ENCODE data around the gene GTF3C1. TPM values are rescaled to one million over a fixed set of nuclear protein-coding genes. Genes with fewer than 3 reads are reported as not detected.

Gene GTF3C1
- total RNA-seq, 1 donor, result 59.0 TPM

DNA sequence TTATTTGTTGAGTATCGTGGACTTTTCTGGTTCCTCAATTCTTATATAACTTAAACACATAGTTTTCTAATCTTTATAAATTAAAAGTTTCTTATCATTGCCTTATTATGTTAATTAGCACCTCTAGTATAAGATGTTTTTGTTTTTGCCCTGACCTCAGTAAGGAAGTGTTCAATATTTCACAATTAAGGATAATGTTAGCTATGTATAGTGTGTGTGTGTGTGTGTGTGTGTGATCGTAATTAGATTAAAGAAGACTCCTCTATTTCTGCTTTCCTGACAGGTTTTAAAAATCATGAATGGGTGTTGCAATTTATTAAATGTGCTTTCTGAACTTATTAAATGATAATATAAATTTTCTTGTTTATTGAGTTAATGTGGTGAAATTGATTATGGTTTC, 135.8 kb downstream of the GTF3C1 start:
- Histone ChIP-seq H3K4me1 (ENCODE audit: insufficient read depth, low read length) (no peaks in the 10 kb centered on the region), H4K20me1 (ENCODE audit: insufficient read depth, low read length) (no peaks in the 10 kb centered on the region), H3K4me2 (ENCODE audit: insufficient read depth, low read length) (no peak overlapping the region), H3K27me3 (ENCODE audit: insufficient read depth, low read length) (no peaks in the 10 kb centered on the region), H3K79me2 (ENCODE audit: insufficient read depth, low read length) (no peaks in the 10 kb centered on the region), H3K9me3 (ENCODE audit: low read depth, low read length) (no peaks in the 10 kb centered on the region), H2AFZ (ENCODE audit: low read length) (no peak overlapping the region), H3K27ac (ENCODE audit: low read depth, low read length) (no peak overlapping the region), H3K36me3 (ENCODE audit: insufficient read depth, low read length) (no peaks in the 10 kb centered on the region), H3K4me3 (ENCODE audit: insufficient read depth, low read length) (no peak overlapping the region)
- TF ChIP-seq, protein P1, sequence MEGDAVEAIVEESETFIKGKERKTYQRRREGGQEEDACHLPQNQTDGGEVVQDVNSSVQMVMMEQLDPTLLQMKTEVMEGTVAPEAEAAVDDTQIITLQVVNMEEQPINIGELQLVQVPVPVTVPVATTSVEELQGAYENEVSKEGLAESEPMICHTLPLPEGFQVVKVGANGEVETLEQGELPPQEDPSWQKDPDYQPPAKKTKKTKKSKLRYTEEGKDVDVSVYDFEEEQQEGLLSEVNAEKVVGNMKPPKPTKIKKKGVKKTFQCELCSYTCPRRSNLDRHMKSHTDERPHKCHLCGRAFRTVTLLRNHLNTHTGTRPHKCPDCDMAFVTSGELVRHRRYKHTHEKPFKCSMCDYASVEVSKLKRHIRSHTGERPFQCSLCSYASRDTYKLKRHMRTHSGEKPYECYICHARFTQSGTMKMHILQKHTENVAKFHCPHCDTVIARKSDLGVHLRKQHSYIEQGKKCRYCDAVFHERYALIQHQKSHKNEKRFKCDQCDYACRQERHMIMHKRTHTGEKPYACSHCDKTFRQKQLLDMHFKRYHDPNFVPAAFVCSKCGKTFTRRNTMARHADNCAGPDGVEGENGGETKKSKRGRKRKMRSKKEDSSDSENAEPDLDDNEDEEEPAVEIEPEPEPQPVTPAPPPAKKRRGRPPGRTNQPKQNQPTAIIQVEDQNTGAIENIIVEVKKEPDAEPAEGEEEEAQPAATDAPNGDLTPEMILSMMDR (IDR thresholded peaks at IDR 0.05; ENCODE audit: extremely low read depth, low read depth, low read length), result no peak
- no peak for DNase-seq (ENCODE audit: insufficient read length, low spot score, missing footprints)

DNA sequence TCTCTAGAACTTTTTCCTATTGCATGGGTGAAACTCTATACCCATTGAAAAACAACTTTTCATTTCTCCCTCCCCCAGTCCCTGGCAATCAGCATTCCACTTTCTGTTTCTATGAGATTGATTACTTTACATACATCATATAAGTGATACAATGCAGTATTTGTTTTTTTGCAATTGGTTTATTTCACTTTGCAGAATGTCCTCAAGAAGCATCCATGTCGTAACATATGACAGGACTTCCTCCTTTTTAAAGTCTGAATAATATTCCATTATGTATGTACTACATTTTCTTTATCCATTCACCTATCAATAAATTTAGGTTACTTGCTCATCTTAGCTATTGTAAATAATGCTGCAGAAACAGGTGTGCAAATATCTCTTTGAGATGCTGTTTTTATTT, 139.0 kb downstream of the GTF3C1 start:
- Histone ChIP-seq H3K36me3 (ENCODE audit: insufficient read depth, low read length) (no peaks in the 10 kb centered on the region), H3K27me3 (ENCODE audit: insufficient read depth, low read length) (no peaks in the 10 kb centered on the region), H3K4me3 (ENCODE audit: insufficient read depth, low read length) (no peak overlapping the region), H3K4me1 (ENCODE audit: insufficient read depth, low read length) (peaks cover 14% of the 10 kb centered on the region), H3K79me2 (ENCODE audit: insufficient read depth, low read length) (no peaks in the 10 kb centered on the region), H3K4me2 (ENCODE audit: insufficient read depth, low read length) (no peak overlapping the region), H2AFZ (ENCODE audit: low read length) (no peak overlapping the region), H3K27ac (ENCODE audit: low read depth, low read length) (no peak overlapping the region), H4K20me1 (ENCODE audit: insufficient read depth, low read length) (no peaks in the 10 kb centered on the region), H3K9me3 (ENCODE audit: low read depth, low read length) (no peaks in the 10 kb centered on the region)
- no peak for DNase-seq (ENCODE audit: insufficient read length, low spot score, missing footprints)
- TF ChIP-seq, protein P1 (IDR thresholded peaks at IDR 0.05; ENCODE audit: extremely low read depth, low read depth, low read length), result no peak

Other genes starting within 250 kb of the GTF3C1 start
- gene IL4R, start 235.9 kb downstream of the GTF3C1 start, total RNA-seq, result 28.0 and 32.9 TPM in 2 replicates
- 10.1 and 13.8 TPM in 2 replicates for gene IL21R, start 147.7 kb downstream of the GTF3C1 start, total RNA-seq
- 30.8 and 32.7 TPM in 2 replicates for gene KATNIP, start 231 bp upstream of the GTF3C1 start, total RNA-seq

All from osteoblast (primary cell).